K562 (cell line): Measurements from ENCODE around the gene PPM1L. TPM values are rescaled to one million over a fixed set of nuclear protein-coding genes. Genes with fewer than 3 reads are reported as not detected.

Source experiments
- ATAC-seq: fragments of 200-7000 bp; cut with Tn5 transposase; 3 replicates; pipeline ENCODE4 v1.9.1; 2020; ENCODE audit warnings: moderate library complexity
- BruUV-seq: library from RNA; stranded (reverse); fragments of 400-500 nt; replicated peaks from 2 replicates; lab custom pipeline; 2021; lab: Mats Ljungman, UMichigan
- CTCF ChIA-PET: fragments of 300-600 bp; formaldehyde crosslinking; extraction: SDS; loops from one replicate; lab custom pipeline; 2021; ENCODE audit warnings: low intra/inter-chr PET ratio; lab: Yijun Ruan, JAX
- POLR2A ChIA-PET: fragments of 300-600, 350-650 bp; sonication (Branson Sonifier 250); formaldehyde crosslinking; extraction: SDS; loops from one replicate; lab custom pipeline; 2021; ENCODE audit warnings: antibody characterized with exemption, inconsistent platforms; lab: Yijun Ruan, JAX
- DNase-seq, 4 experiments: peaks; one replicate each; pipeline versions ENCODE4 v3.0.0 to v3.0.0-alpha.2; 2011 to 2018; ENCODE audit warnings: low spot score in 3 of 4, mixed read lengths in 3 of 4; ENCODE audit errors: extremely low read depth in 1 of 4
- FAIRE-seq: peaks from 2 replicates; lab custom pipeline; 2011; peaks lifted over from hg19 to GRCh38; lab: Jason Lieb, UNC
- H2AFZ ChIP-seq: 2 replicates; pipeline ENCODE4 v1.6.0; 2011; ENCODE audit warnings: low read depth, low read length, control low read depth, inconsistent platforms
- H3K27ac ChIP-seq: fragments of 200-600 bp; 3 replicates; pipeline ENCODE4 v1.8.0; 2011; ENCODE audit warnings: low read depth, mild to moderate bottlenecking, control low read depth, inconsistent platforms, low read length, moderate library complexity, mixed read lengths; ENCODE audit errors: extremely low read depth
- H3K27me3 ChIP-seq, 2 experiments: fragments of 300-600 bp in 1 of 2; 2 replicates in 1 of 2; 3 replicates in 1 of 2; pipeline versions ENCODE4 v1.6.0 to v1.8.0; 2011; ENCODE audit warnings: inconsistent platforms in 2 of 2, low read length in 2 of 2, mild to moderate bottlenecking in 1 of 2, mixed read lengths in 1 of 2, moderate library complexity in 1 of 2; ENCODE audit not compliant: control insufficient read depth in 2 of 2, insufficient read depth in 2 of 2
- H3K36me3 ChIP-seq: fragments of 300-600 bp; 3 replicates; pipeline ENCODE4 v1.8.0; 2011; ENCODE audit warnings: mild to moderate bottlenecking, low read length, inconsistent platforms; ENCODE audit not compliant: control insufficient read depth, insufficient read depth
- H3K4me1 ChIP-seq, 2 experiments: fragments of 200-600 bp in 1 of 2; replicated peaks in 1 of 2; 2 replicates in 1 of 2; 3 replicates in 1 of 2; pipeline versions ENCODE4 v1.5.1 to v1.8.0; 2011; ENCODE audit warnings: inconsistent platforms in 2 of 2, low read length in 2 of 2, mild to moderate bottlenecking in 1 of 2, mixed read lengths in 1 of 2, moderate library complexity in 1 of 2; ENCODE audit not compliant: control insufficient read depth in 2 of 2, insufficient read depth in 2 of 2
- H3K4me2 ChIP-seq: 2 replicates; pipeline ENCODE4 v1.6.1; 2011; ENCODE audit warnings: low read length, control low read depth, inconsistent platforms, mixed read lengths; ENCODE audit not compliant: insufficient read depth
- H3K4me3 ChIP-seq: fragments of 200-600 bp; sonication (generic), shearing (Covaris generic); 2 replicates; pipeline ENCODE4 v1.5.1; 2016; ENCODE audit warnings: control low read depth, inconsistent platforms
- H3K79me2 ChIP-seq: fragments of 200-600 bp; 3 replicates; pipeline ENCODE4 v1.8.0; 2011; ENCODE audit warnings: low read length, inconsistent platforms; ENCODE audit not compliant: control insufficient read depth, insufficient read depth
- H3K9ac ChIP-seq, 2 experiments: 2 replicates each; pipeline versions ENCODE4 v1.6.0 to v1.6.1; 2011; ENCODE audit warnings: low read depth in 2 of 2, low read length in 2 of 2, control low read depth in 1 of 2, inconsistent platforms in 1 of 2, mild to moderate bottlenecking in 1 of 2, mixed read lengths in 1 of 2; ENCODE audit not compliant: insufficient read depth in 1 of 2
- H3K9me1 ChIP-seq: one replicate; pipeline ENCODE4 v1.6.0; 2011; ENCODE audit warnings: inconsistent platforms, mild to moderate bottlenecking, low read length, moderate library complexity; ENCODE audit not compliant: control insufficient read depth, insufficient read depth
- H3K9me3 ChIP-seq: replicated peaks from 2 replicates; pipeline ENCODE4 v1.5.1; 2011; ENCODE audit warnings: low read depth, low read length, inconsistent platforms; ENCODE audit not compliant: control insufficient read depth, insufficient read depth
- H4K20me1 ChIP-seq: replicated peaks from 2 replicates; pipeline ENCODE4 v1.6.1; 2011; ENCODE audit warnings: low read length, inconsistent platforms, mixed read lengths; ENCODE audit not compliant: control insufficient read depth, insufficient read depth
- ARID2 ChIP-seq: fragments of 450-650 bp; IDR thresholded peaks from 2 replicates; pipeline ENCODE4 v1.6.1; 2017; ENCODE audit warnings: antibody characterized with exemption, mild to moderate bottlenecking
- GABPA ChIP-seq: fragments of 200-800 bp; sonication (Bioruptor generic); conservative IDR thresholded peaks from 2 replicates; pipeline ENCODE4 v1.6.1; 2016; ENCODE audit warnings: low read depth, missing genetic modification characterization, missing compliant biosample characterization
- HEY1 ChIP-seq: fragments of 250-450 bp; sonication (Bioruptor Pico); IDR thresholded peaks from 2 replicates; pipeline ENCODE4 v1.5.0; 2020; ENCODE audit warnings: mild to moderate bottlenecking, moderate library complexity, borderline replicate concordance
- NFE2 ChIP-seq: IDR thresholded peaks from 2 replicates; pipeline ENCODE4 v1.6.1; 2014; ENCODE audit warnings: antibody characterized with exemption, low read depth
- RBM39 ChIP-seq: fragments of 200-400 bp; formaldehyde crosslinking; optimal IDR thresholded peaks from 2 replicates; pipeline ENCODE3; 2018; ENCODE audit warnings: low read depth, low read length
- RHOXF2B ChIP-seq: fragments of 250-450 bp; sonication (Bioruptor Pico); conservative IDR thresholded peaks from 2 replicates; pipeline ENCODE4 v1.5.1; 2021
- U2AF1 ChIP-seq: fragments of 200-400 bp; formaldehyde crosslinking; optimal IDR thresholded peaks from 2 replicates; pipeline ENCODE3; 2017; ENCODE audit warnings: mild to moderate bottlenecking, low read depth, low read length, moderate library complexity
- XRCC4 ChIP-seq: IDR thresholded peaks from one replicate; pipeline ENCODE4 v1.6.1; 2011; ENCODE audit not compliant: insufficient read depth, insufficient read length; ENCODE audit errors: extremely low read depth
- YBX1 ChIP-seq: fragments of 450-650 bp; IDR thresholded peaks from 2 replicates; pipeline ENCODE4 v1.7.1; 2016; ENCODE audit warnings: mild to moderate bottlenecking
- ZNF24 ChIP-seq: fragments of 450-650 bp; IDR thresholded peaks from 2 replicates; pipeline ENCODE4 v1.6.1; 2016
- ZNF586 ChIP-seq: fragments of 450-650 bp; formaldehyde crosslinking; conservative IDR thresholded peaks from 2 replicates; pipeline ENCODE4 v1.4.0; 2020; ENCODE audit warnings: mild to moderate bottlenecking, moderate library complexity
- WGBS: fragments of 100-300 bp; shearing (Covaris generic); methylation state at CpG from one replicate; pipeline ENCODE4 v1.1.6; 2016; ENCODE audit warnings: low coverage, mixed read lengths; ENCODE audit not compliant: insufficient coverage; ENCODE audit errors: missing lambda C conversion rate; 5-methylcytosine and 5-hydroxymethylcytosine counted together
- in situ Hi-C: fragments of 300-500 bp; cut with MboI; formaldehyde crosslinking; loops from 4 replicates; pipeline ENCODE4 v1.15.0; 2018; ENCODE audit warnings: inconsistent platforms, mixed read lengths
- intact Hi-C: fragments of 100-400 bp; cut with micrococcal nuclease; formaldehyde crosslinking; loops from 2 replicates; pipeline ENCODE4 v1.14.2; 2022
- polyA plus RNA-seq, 8 experiments: library from polyadenylated mRNA; depleted of rRNA in 4 of 8; stranded (reverse) in 5 of 8; unstranded in 3 of 8; fragments of >200 nt; fragmentation: Nextera tagmentation in 2 of 8; fragmentation: Illumina TruSeq in 1 of 8; extraction: Ambion mirVana in 2 of 8; extraction: Trizol in 1 of 8; gene quantifications; 2 replicates each; pipeline versions ENCODE4 v1.2.1 to v1.2.3, GENCODE V29; 2011 to 2014; ENCODE audit warnings: inconsistent platforms in 1 of 8, missing spikeins in 1 of 8
- total RNA-seq, 7 experiments: library from RNA; depleted of rRNA in 6 of 7; stranded (reverse); fragments of >200 nt in 6 of 7; fragmentation: Illumina TruSeq in 2 of 7; extraction: Trizol in 2 of 7; gene quantifications; 2 replicates each; pipeline versions ENCODE4 v1.2.1 to v1.2.3, GENCODE V29; 2011 to 2021; ENCODE audit warnings: low replicate concordance in 1 of 7
- TF ChIP-seq, protein P1 (sequence below): fragments of 450-650 bp; formaldehyde crosslinking; conservative IDR thresholded peaks from 2 replicates; pipeline ENCODE4 v1.4.0; 2022; ENCODE audit warnings: mild to moderate bottlenecking, missing genetic modification characterization
- TF ChIP-seq, protein P2 (sequence below): fragments of 250-450 bp; sonication (Bioruptor Pico); IDR thresholded peaks from 2 replicates; pipeline ENCODE4 v1.5.0; 2021
- TF ChIP-seq, protein P3 (sequence below): fragments of 450-650 bp; IDR thresholded peaks from 2 replicates; pipeline ENCODE4 v1.6.1; 2016; ENCODE audit warnings: borderline replicate concordance

The PPM1L gene
- total and polyA plus RNA-seq, 9 of the 15 experiments (the other 6 are each of a cell fraction or from before 2014, with no cell fraction given): 0.01 to 0.41 (median 0.14) TPM

DNA sequence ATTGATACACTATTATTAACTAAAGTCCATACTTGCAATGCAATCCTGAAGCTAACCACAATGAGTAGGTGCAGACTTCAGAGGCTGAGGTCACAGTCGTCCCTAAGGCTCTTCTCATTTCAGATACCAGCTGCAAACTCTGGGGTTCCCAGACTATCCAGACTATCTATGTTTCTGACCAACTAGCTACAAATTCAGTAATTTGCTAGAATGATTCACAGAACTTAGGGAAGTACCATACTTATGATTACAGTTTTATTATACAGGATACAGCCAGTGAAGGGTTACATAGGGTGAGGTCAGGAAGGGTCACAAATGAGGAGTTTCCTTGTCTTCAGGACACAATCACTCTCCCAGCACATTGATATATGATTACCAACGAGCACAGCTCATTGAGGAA, 36.5 kb downstream of the PPM1L start:
- BruUV-seq: no TSS peak
- CTCF ChIA-PET: no interaction called here
- Histone ChIP-seq H3K4me2 (no peak overlapping the region), H3K4me3 (no peak overlapping the region), H3K9me3 (no peaks in the 10 kb centered on the region), H2AFZ (no peak overlapping the region), H4K20me1 (no peaks in the 10 kb centered on the region), H3K4me1 (no peaks in the 10 kb centered on the region), H3K27ac (no peak overlapping the region), H3K27me3 (no peaks in the 10 kb centered on the region), H3K79me2 (no peaks in the 10 kb centered on the region), H3K9ac (no peak overlapping the region), H3K36me3 (no peaks in the 10 kb centered on the region), H3K9me1 (no peaks in the 10 kb centered on the region)
- in situ Hi-C loops: no loop called here
- FAIRE-seq (no peak), DNase-seq (no peak), ATAC-seq (no peak)
- POLR2A ChIA-PET: no interaction called here
- TF ChIP-seq RHOXF2B (CRISPR knock-in tag): no peak
- no peak for TF ChIP-seq ZNF586
- no peak for TF ChIP-seq ARID2
- no peak for TF ChIP-seq NFE2
- TF ChIP-seq RBM39: no peak
- no peak for TF ChIP-seq GABPA (tag)
- TF ChIP-seq, protein P1, sequence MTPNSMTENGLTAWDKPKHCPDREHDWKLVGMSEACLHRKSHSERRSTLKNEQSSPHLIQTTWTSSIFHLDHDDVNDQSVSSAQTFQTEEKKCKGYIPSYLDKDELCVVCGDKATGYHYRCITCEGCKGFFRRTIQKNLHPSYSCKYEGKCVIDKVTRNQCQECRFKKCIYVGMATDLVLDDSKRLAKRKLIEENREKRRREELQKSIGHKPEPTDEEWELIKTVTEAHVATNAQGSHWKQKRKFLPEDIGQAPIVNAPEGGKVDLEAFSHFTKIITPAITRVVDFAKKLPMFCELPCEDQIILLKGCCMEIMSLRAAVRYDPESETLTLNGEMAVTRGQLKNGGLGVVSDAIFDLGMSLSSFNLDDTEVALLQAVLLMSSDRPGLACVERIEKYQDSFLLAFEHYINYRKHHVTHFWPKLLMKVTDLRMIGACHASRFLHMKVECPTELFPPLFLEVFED (CRISPR knock-in tag): no peak
- TF ChIP-seq U2AF1: no peak
- TF ChIP-seq YBX1: no peak
- no peak for TF ChIP-seq HEY1 (CRISPR knock-in tag)
- TF ChIP-seq, protein P2, sequence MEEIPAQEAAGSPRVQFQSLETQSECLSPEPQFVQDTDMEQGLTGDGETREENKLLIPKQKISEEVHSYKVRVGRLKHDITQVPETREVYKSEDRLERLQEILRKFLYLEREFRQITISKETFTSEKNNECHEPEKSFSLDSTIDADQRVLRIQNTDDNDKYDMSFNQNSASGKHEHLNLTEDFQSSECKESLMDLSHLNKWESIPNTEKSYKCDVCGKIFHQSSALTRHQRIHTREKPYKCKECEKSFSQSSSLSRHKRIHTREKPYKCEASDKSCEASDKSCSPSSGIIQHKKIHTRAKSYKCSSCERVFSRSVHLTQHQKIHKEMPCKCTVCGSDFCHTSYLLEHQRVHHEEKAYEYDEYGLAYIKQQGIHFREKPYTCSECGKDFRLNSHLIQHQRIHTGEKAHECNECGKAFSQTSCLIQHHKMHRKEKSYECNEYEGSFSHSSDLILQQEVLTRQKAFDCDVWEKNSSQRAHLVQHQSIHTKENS (CRISPR knock-in tag): no peak
- TF ChIP-seq, protein P3, sequence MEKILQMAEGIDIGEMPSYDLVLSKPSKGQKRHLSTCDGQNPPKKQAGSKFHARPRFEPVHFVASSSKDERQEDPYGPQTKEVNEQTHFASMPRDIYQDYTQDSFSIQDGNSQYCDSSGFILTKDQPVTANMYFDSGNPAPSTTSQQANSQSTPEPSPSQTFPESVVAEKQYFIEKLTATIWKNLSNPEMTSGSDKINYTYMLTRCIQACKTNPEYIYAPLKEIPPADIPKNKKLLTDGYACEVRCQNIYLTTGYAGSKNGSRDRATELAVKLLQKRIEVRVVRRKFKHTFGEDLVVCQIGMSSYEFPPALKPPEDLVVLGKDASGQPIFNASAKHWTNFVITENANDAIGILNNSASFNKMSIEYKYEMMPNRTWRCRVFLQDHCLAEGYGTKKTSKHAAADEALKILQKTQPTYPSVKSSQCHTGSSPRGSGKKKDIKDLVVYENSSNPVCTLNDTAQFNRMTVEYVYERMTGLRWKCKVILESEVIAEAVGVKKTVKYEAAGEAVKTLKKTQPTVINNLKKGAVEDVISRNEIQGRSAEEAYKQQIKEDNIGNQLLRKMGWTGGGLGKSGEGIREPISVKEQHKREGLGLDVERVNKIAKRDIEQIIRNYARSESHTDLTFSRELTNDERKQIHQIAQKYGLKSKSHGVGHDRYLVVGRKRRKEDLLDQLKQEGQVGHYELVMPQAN: no peak
- no peak for TF ChIP-seq ZNF24
- no peak for TF ChIP-seq XRCC4
- WGBS: 2% methylated on average over 2 of the region's 2 CpGs
- intact Hi-C loops: no loop called here
